IPS-20b (cell line): Measurements from ENCODE around the gene PSMG4.

Experiments used
- H3K27ac ChIP-seq: one replicate; pipeline ENCODE4 v1.5.1; 2013; ENCODE audit warnings: low read length
- H3K27me3 ChIP-seq: 2 replicates; pipeline ENCODE4 v1.6.1; 2013; ENCODE audit warnings: mild to moderate bottlenecking, low read length, inconsistent platforms; ENCODE audit not compliant: insufficient read depth
- H3K36me3 ChIP-seq: 2 replicates; pipeline ENCODE4 v1.6.1; 2013; ENCODE audit warnings: low read depth, mild to moderate bottlenecking, inconsistent platforms, low read length, moderate library complexity; ENCODE audit not compliant: insufficient read depth
- H3K4me1 ChIP-seq: 2 replicates; pipeline ENCODE4 v1.6.1; 2013; ENCODE audit warnings: mild to moderate bottlenecking, control low read depth, inconsistent platforms, low read length, moderate library complexity; ENCODE audit not compliant: insufficient read depth
- H3K4me3 ChIP-seq: 2 replicates; pipeline ENCODE4 v1.5.1; 2013; ENCODE audit warnings: mild to moderate bottlenecking, low read length, inconsistent platforms
- H3K9ac ChIP-seq: 2 replicates; pipeline ENCODE4 v1.6.1; 2013; ENCODE audit warnings: low read depth, mild to moderate bottlenecking, inconsistent platforms, low read length, moderate library complexity
- H3K9me3 ChIP-seq: 2 replicates; pipeline ENCODE4 v1.6.1; 2013; ENCODE audit warnings: mild to moderate bottlenecking, low read depth, low read length, inconsistent platforms; ENCODE audit not compliant: insufficient read depth

The PSMG4 gene

DNA sequence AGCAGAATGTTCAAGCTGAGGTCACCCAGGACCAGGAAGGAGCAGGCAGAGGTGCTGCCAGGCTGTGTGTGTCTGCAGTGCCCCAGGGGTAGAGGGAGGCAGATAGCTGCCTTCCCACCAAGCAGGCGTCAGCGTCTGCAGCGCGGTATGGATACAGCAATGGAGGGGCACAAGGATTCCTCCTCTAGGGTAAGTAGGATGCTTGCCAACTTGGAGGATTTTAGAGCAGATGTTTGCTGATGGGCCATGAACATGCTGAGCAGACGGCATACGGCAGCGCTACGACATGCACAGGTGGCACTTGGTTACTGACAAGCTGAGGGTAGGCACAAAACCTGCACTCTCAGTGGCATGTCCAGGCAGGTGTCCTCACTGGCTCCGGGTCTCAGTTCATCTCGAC lies 48.1 kb downstream of the PSMG4 start:
- Histone ChIP-seq H3K4me1 (no peaks in the 10 kb centered on the region), H3K36me3 (peaks cover 11% of the 10 kb centered on the region; the same call in 1 of the 2 replicates), H3K9me3 (no peaks in the 10 kb centered on the region), H3K9ac (no peak overlapping the region), H3K27ac (no peak overlapping the region), H3K4me3 (no peak overlapping the region), H3K27me3 (no peaks in the 10 kb centered on the region)

DNA sequence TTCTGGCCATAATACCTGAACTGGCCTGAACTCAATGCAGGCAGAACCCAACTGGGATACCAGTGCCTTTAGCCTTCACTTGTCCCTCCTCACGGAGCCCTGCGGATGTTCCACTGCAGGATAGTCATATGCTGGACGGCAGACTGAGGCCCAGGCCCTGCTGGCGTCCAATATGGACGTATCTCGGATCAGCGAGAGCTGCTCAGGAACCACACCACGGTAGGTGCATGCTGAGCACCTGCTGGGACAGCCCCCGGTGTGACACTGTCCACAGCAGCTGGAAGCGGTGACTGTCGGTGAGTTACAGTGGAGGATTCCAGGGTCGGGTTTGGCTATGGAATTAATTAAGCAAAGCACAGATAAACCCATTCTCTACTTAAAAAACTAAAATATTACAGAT lies 48.7 kb downstream of the PSMG4 start:
- no peak overlapping the region for H3K4me3 ChIP-seq
- H3K4me1 ChIP-seq, result no peaks in the 10 kb centered on the region
- no peaks in the 10 kb centered on the region for H3K27me3 ChIP-seq
- H3K36me3 ChIP-seq, result peaks cover 11% of the 10 kb centered on the region; the same call in 1 of the 2 replicates
- H3K9me3 ChIP-seq, result no peaks in the 10 kb centered on the region
- no peak overlapping the region for H3K27ac ChIP-seq
- H3K9ac ChIP-seq, result no peak overlapping the region

DNA sequence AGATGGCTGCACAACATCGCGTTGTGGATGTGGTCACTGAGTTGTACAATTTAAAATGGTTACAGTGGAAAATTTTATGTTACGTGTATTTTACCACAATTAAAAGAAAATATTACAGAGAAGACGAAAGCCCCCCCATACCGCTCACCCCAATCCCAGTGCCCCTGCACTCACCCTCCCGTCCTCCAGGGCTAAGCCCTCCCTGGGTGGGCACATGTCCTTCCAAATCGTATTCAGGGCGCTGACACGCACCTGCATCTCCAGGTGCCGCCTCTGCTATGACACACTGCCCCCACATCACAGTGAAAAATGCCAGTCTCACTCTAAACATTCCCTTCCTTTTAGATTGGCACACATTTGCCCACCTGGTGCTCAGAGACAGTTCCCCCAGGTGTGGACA lies 49.4 kb downstream of the PSMG4 start:
- peaks cover 11% of the 10 kb centered on the region; the same call in 1 of the 2 replicates for H3K36me3 ChIP-seq
- H3K4me3 ChIP-seq, result no peak overlapping the region
- no peaks in the 10 kb centered on the region for H3K9me3 ChIP-seq
- H3K27me3 ChIP-seq, result no peaks in the 10 kb centered on the region
- no peaks in the 10 kb centered on the region for H3K4me1 ChIP-seq
- H3K27ac ChIP-seq, result no peak overlapping the region
- H3K9ac ChIP-seq, result no peak overlapping the region

DNA sequence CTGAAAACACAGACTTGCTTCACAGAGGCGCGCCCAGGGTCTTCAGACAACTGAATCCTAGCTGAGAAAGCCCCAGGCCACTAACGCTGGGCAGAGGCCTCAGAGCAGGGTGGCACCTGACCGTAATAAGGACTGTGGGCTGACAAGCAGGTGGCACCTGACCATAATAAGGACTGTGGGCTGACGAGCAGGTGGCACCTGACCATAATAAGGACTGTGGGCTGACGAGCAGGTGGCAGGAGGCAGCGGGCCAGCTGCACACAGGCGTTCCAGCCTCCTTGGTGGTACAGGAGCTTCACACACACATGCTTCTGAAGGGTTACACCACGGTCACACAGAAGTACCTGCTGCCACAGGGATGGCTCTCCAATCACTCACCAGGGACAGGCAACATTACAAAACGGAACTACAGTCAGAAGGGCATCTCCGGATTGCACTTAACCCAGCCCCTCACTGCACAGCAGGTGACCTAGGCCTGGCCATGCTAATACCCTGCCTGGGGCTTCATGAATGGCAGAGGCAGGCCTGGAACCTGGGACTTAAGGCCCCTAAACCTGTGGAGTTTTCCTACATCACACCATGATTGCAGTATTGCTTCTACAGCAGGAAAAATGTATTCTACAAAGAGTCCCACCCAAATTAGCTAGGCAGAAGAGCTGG lies 50.8 kb downstream of the PSMG4 start:
- Histone ChIP-seq H3K4me3 (no peak overlapping the region), H3K9me3 (no peaks in the 10 kb centered on the region), H3K9ac (no peak overlapping the region), H3K27ac (no peak overlapping the region), H3K27me3 (no peaks in the 10 kb centered on the region), H3K4me1 (no peaks in the 10 kb centered on the region), H3K36me3 (peaks cover 11% of the 10 kb centered on the region; the same call in 1 of the 2 replicates)

DNA sequence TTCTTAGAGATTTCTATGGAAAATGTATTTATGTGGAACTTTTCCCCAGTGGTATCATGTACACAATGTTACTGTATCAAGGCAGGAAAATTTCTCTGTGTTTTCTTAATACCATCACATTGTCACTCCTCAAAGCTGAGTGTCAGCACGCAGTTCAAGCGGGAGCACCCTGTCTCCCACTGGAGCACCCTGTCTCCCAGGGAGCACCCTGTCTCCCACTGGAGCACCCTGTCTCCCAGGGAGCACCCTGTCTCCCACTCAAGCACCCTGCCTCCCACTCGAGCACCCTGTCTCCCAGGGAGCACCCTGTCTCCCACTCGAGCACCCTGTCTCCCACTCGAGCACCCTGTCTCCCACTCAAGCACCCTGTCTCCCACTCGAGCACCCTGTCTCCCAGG lies 51.3 kb downstream of the PSMG4 start:
- Histone ChIP-seq H3K9ac (no peak overlapping the region), H3K4me3 (no peak overlapping the region), H3K4me1 (no peaks in the 10 kb centered on the region), H3K27me3 (no peaks in the 10 kb centered on the region), H3K9me3 (no peaks in the 10 kb centered on the region), H3K36me3 (peaks cover 10% of the 10 kb centered on the region; the same call in 1 of the 2 replicates), H3K27ac (no peak overlapping the region)

GRCh38 chr6:3310703-3311102 lies 52.0 kb downstream of the PSMG4 start:
- no peaks in the 10 kb centered on the region for H3K4me1 ChIP-seq

DNA sequence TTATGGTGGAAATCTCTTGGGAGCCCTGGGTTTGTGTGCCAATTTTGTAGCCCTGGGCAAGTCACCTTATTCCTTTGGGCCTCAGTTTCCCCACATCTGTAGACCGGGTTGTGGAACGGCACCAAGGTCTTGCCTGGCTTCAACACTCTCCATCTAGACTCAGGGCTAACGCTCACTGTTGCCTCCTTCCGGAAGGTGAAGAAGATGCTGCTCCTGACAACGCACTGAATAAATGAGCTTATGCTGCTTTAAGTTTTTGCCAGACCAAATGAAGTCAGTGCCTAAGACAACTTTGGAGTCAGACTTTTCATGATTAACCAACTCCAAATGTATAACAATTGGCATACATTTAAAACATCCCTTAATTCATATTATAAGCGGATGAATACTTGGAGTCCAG lies 53.1 kb downstream of the PSMG4 start:
- Histone ChIP-seq H3K9me3 (no peaks in the 10 kb centered on the region), H3K27me3 (no peaks in the 10 kb centered on the region), H3K4me1 (no peaks in the 10 kb centered on the region)

More at GRCh38 chr6:3310703-3311102, 52.0 kb downstream of the PSMG4 start:
- 0 out of 2 replicates have a peak, but pooled peaks cover 4% of the 10 kb centered on the region for H3K36me3 ChIP-seq
- no peaks in the 10 kb centered on the region for H3K27me3 ChIP-seq
- no peak overlapping the region for H3K27ac ChIP-seq
- no peak overlapping the region for H3K9ac ChIP-seq
- H3K9me3 ChIP-seq, result no peaks in the 10 kb centered on the region
- no peak overlapping the region for H3K4me3 ChIP-seq

DNA sequence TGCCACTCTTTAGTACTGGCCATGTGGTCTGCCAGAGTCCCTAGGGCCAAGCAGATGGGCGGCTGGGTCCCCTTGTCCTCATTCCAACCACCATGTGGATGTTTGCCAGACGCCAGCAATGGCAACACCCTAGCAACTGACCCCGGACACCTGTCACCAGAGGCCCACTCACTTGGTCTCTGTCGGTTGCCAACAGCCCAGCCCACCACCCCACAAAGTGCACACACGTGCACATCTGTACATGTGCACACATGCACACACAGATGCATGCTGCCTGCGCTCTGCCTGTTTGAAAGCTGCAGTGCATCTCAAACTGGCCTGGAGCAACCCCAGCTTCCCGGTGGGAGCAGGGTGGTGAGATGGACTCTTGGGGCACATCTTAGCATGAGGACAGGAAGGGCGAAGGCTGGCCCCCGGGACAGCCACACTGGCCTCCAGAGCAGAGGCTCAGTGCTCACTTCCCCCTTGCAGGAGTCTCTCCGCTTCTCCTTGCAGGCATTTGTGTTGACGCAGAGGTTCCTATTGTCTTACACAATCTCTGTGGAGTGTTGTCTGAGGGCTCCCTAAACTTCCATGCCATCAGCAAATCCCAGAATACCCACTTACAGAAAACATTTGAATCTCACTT lies 54.0 kb downstream of the PSMG4 start:
- H3K27me3 ChIP-seq, result no peaks in the 10 kb centered on the region
- no peaks in the 10 kb centered on the region for H3K36me3 ChIP-seq
- no peak overlapping the region for H3K4me3 ChIP-seq
- H3K4me1 ChIP-seq, result no peaks in the 10 kb centered on the region
- no peak overlapping the region for H3K27ac ChIP-seq
- no peak overlapping the region for H3K9ac ChIP-seq
- H3K9me3 ChIP-seq, result no peaks in the 10 kb centered on the region

More for the DNA sequence above, 53.1 kb downstream of the PSMG4 start:
- Histone ChIP-seq H3K27ac (no peak overlapping the region), H3K9ac (no peak overlapping the region), H3K4me3 (no peak overlapping the region), H3K36me3 (no peaks in the 10 kb centered on the region)

GRCh38 chr6:3314176-3314575 lies 55.4 kb downstream of the PSMG4 start:
- Histone ChIP-seq H3K27ac (no peak overlapping the region), H3K36me3 (no peaks in the 10 kb centered on the region), H3K9ac (no peak overlapping the region), H3K4me3 (no peak overlapping the region), H3K4me1 (no peaks in the 10 kb centered on the region), H3K9me3 (no peaks in the 10 kb centered on the region), H3K27me3 (no peaks in the 10 kb centered on the region)

DNA sequence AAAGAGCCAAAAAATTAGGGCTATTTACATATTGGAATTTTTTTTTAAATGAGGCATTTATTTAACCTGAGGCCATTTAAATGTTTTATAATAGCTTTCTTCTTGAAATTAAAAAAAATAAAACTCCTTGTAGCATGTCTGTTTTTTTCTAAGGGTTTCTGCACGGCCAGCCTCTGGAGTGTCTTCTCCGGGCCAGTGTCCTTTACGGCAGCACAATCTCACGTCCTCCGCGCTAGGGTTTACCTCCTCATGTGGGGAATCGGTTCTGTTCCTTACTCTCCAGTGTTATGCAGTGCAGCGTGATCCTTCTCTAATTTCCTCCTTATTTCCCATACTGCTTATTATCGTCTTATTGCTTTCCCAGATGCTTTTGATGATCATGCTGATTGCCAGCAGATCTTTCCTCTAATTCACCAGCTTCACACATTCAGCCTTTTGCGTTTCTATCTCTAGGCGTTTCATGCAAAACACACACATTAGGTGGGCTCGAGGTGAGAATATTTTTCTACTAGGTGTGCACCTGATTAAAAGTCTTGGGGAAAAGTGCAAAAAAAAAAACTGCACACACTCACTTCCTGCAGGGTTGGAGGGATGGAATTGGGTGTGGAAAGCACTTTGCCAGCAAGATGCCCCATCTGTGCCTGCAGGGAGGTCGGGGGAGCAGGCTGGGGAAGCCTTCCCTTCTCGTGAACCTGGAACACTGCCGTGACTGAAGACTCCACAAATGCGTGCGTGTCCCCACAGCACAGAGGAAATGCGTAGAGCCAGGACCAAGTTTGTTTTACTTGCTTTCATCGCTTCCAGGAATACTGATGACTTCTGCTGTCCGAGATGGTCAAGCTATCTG lies 56.1 kb downstream of the PSMG4 start:
- Histone ChIP-seq H3K4me3 (no peak overlapping the region), H3K9ac (no peak overlapping the region), H3K9me3 (no peaks in the 10 kb centered on the region), H3K36me3 (0 out of 2 replicates have a peak, but pooled peaks cover 5% of the 10 kb centered on the region), H3K4me1 (no peaks in the 10 kb centered on the region), H3K27me3 (no peaks in the 10 kb centered on the region), H3K27ac (no peak overlapping the region)

- Histone ChIP-seq H3K4me3 (no peak overlapping the region), H3K9ac (no peak overlapping the region), H3K27ac (no peak overlapping the region), H3K9me3 (no peaks in the 10 kb centered on the region), H3K27me3 (no peaks in the 10 kb centered on the region), H3K4me1 (no peaks in the 10 kb centered on the region), H3K36me3 (0 out of 2 replicates have a peak, but pooled peaks cover 6% of the 10 kb centered on the region)
Measured at GRCh38 chr6:3315841-3316240, 57.1 kb downstream of the PSMG4 start.
